GM18507 (cell line): ENCODE data around the gene WNT4.
A peak's percentile ranks its signal among the peaks of the same experiment; 100 is the strongest.

ENCODE experiments used
- DNase-seq: peaks from one replicate; pipeline ENCODE4 v3.0.0; 2011; ENCODE audit warnings: low read depth; ENCODE audit not compliant: insufficient read length; ENCODE audit errors: extremely low spot score
- FAIRE-seq: peaks from 2 replicates; lab custom pipeline; 2011; peaks lifted over from hg19 to GRCh38; lab: Jason Lieb, UNC

WNT4 gene

GRCh38 chr1:22132517-22133235 is 10.2 kb downstream of the WNT4 start:
- DNase-seq (no peak), FAIRE-seq (no peak)

GRCh38 chr1:22131875-22132486 is 10.9 kb downstream of the WNT4 start:
- peak; percentile 70 for DNase-seq
- FAIRE-seq, result peak; percentile 54

- FAIRE-seq (no peak), DNase-seq (no peak)
Measured at GRCh38 chr1:22131062-22131461, 11.8 kb downstream of the WNT4 start.

DNA sequence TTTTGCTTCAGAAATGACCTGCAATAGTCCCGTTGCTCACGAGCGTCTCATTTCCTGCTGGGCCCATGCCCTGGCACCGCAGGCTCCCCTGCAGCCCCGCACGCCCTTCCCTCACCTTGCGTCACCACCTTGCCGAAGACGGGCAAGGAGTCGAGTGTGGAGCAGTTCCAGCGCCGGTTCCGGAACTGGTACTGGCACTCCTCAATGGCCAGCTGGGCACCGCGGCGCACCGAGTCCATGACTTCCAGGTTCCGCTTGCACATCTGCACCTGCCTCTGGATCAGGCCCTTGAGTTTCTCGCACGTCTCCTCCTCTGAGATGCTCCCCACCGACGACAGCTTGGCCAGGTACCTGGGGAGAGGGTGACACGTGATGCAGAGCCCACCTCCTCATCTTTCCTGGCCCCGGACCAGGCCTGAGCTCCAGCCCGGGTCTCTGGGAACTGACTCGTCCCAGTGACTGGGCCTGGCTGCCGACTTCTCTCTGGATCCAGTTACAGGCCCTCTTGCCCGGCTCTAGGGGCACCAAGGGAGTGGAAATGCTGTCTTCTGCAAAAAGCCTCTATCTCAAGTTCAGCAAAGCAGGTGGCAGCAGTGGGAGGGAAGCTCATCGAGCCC is 13.3 kb downstream of the WNT4 start:
- DNase-seq (no peak), FAIRE-seq (no peak)

DNA sequence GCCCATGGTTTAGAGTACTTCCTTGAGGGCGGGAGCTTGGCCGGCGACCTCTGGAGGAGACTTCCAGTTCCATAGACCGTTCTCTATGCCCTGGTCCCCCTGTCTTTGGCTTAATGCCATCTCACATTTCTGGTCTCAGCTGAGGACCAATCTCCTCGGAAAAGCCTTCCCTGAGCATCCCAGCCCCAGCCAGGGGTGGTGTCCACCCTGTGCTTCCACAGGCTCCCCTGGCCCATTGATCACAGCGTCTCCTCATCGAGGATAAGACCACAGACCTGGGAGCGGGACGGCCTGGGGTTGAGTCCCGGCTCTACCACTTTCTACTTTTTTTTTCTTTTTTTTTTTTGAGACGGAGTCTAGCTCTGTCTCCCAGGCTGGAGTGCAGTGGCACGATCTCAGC is 14.5 kb downstream of the WNT4 start:
- DNase-seq, result no peak
- no peak for FAIRE-seq

- no peak for DNase-seq
- no peak for FAIRE-seq
Measured at GRCh38 chr1:22127731-22128130, 15.2 kb downstream of the WNT4 start.

DNA sequence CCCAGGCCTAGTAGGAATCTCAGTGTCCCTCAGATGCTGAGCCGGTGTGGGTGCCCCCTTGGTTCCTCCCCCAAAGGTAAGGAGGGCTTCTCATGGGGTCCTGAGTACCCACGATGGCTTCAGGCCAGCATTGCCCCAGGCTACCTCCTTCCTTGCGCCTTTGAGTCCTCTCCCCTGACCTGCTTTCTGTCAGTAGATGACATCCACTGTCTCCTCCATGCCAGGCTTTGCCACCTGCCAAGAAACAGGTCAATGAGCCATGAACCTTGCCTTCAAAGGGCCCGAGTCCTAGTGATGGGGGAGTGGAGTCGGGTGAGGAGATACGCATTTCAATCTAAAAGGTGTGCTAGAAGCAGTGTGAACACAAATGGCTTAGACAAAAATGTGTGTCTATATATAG is 15.6 kb downstream of the WNT4 start:
- FAIRE-seq (no peak), DNase-seq (no peak)

- FAIRE-seq (no peak), DNase-seq (no peak)
Measured at GRCh38 chr1:22126531-22126930, 16.4 kb downstream of the WNT4 start.

DNA sequence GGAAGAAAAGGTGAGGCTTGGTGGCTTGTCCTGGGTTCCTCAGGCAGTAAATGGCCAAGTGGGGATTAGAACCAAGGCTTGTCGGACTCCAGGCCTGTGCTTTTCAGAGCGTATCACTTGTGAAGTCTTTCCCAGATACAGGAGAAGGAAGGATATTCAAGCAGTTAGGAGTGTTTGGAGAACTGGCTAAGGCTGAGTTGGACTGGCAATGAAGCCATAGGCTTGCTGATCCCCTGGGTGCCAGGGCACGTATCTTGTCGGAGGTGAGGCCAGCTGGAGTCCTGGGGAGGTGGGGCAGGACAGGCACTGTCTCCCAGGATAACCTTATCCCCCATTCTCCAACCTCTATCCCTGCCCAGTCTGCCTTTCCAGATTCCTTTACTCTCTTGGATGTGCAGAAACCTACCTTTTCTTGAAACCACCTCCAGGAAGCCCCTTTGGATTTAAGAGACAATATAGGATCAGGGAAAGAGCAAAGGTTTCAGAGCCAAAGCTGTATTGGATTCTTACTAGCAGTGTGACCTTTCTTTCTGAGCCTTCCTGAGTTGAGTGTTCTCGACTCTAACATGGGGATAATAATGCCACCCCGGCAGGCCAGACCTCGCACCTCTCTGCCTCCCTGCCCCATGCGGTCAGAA is 18.2 kb downstream of the WNT4 start:
- no peak for FAIRE-seq

GRCh38 chr1:22123901-22124404 is 18.9 kb downstream of the WNT4 start:
- DNase-seq (no peak), FAIRE-seq (no peak)

More for the DNA sequence above, 18.2 kb downstream of the WNT4 start:
- no peak for DNase-seq

DNA sequence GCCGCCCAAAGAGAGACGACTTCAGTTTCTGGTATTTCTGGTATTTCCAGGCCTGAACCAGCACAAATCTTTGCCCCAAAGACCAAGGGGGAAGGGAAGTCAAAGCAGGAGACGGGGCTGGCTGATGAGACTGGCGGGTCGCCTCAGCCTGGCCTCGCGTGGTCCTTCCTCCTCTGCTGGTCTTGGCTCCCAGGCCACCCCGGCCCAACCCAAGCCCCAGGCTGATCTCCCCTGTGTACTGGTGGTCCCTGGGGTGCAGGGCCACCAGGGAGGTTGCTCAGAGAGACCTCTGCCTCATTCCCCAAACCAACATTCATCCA is 19.9 kb downstream of the WNT4 start:
- FAIRE-seq, result no peak
- DNase-seq, result no peak

GRCh38 chr1:22122273-22123070 is 20.4 kb downstream of the WNT4 start:
- FAIRE-seq, result no peak
- DNase-seq, result no peak

DNA sequence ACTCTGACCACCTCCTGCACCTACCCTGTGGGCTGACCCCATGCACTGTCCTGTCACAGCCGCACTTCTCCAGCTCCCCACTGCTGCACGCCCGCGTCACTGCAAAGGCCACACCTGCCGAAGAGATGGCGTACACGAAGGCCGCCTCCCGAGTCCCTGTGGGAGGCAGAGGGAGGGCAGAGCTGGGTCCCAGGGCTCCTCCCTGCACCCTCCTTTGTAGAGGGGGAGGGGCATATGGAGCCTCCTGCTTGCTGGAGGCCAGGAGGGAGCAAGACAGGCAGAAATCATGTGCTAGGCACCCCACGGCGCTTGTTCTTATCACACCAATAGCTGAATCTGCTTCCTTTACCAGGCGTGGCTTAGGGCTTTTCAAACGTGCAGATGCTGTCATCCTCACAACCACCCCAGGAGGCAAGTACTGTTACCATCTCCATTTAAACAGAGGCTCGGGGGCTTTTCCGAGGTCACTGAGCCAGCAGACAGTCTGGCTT is 21.4 kb downstream of the WNT4 start:
- FAIRE-seq (no peak), DNase-seq (no peak)

DNA sequence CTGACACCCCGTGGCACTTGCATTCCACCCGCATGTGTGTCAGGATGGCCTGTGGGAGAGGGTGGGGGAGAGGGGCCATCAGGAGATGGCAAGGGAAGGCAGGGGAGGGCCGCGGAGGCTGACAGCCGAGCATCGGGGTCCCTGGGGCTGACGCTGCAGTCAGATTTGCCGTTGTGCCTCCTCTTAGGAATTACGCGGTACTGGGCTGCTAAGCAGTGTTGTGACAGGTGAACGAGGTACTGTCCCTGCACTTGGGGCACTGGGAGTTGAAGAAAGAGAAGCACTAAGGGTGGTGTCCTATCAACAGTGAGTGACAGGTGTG is 22.5 kb downstream of the WNT4 start:
- DNase-seq (no peak), FAIRE-seq (no peak)

DNA sequence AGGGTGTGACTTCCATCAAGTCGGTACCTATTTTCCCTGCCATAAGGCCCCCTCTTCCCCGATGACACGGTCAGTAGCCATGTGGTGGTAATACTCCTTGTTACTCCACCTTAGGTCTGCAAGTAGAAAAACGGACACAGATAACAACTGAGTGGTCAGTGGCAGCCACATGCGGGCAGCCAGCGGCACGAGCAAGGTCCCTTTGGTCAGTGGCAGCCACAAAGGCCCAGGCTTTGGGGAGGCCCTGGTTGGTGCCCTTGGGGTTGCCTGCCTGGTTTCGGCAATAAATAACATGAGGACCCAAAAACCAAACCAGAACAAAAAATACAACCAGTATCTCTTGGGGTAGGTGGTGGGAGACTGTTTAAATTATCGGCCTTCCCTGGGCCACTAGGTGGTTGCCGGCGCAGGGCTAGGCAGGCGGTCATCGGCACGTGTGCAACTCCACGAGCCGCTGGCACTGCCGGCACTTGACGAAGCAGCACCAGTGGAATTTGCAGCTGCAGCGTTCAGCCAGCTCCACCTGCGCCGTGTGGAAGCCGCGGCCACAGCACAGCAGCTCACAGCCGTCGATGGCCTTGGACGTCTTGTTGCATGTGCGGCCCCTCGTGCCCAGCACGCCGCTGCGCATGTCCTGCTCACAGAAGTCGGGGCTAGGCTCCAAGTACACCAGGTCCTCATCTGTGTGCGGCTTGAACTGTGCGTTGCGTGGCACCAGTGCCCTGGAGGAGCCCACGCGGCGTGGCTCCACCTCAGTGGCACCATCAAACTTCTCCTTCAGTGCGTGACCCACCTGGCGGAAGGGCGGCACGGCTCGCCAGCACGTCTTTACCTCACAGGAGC is 23.1 kb downstream of the WNT4 start:
- DNase-seq, result no peak
- FAIRE-seq, result no peak

DNA sequence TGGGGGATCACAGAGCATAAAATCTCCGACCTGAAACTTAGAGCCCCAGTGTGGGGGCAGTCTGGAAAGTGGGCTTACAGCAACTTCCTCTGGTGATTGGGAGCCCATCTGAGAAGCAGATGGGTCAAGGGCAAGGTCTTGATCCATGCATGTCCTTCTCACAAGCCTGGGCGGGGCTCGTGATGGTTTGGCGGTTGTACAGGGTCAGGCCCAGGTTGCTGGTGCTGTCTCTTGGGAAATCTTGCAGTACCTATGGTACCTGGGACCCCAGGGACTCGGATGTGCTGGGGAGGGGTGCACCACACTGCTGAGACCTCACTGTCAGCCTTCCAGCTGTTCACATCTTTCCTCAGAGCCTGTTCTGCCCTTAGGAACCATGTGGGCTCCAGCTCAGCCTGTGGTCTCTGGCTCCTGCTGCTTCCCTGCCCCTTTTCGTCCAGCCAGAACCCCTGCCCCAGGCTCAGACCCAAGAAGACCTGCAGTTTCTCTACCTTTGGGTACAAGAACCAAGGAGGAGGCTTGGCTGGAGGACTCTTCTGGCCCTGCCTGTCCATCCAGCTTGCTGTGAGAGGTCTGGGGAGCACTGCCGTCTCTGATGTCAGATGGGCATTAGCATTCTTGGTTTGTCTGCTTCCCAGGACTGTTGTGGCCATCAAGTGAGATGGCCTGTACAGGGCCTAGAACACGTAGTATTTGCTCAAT is 24.5 kb downstream of the WNT4 start:
- FAIRE-seq (no peak), DNase-seq (no peak)

- DNase-seq, result no peak
- no peak for FAIRE-seq
Measured at GRCh38 chr1:22117851-22118250, 25.0 kb downstream of the WNT4 start.

- FAIRE-seq, result no peak
Measured at GRCh38 chr1:22117238-22117637, 25.7 kb downstream of the WNT4 start.

More at GRCh38 chr1:22117238-22117637, 25.7 kb downstream of the WNT4 start:
- no peak for DNase-seq
